GM23338 (cell line): ENCODE data around the gene SIRT2.

Experiments used
- CREB1 ChIP-seq: fragments of 250-450 bp; sonication (Bioruptor Pico); IDR thresholded peaks from 2 replicates; pipeline ENCODE4 v1.5.0; 2020; ENCODE audit warnings: low read depth, mild to moderate bottlenecking, moderate library complexity
- CTCF ChIP-seq, 2 experiments: fragments of 200-600 bp in 1 of 2; sonication (generic) in 1 of 2; conservative IDR thresholded peaks; 2 replicates each; pipeline versions ENCODE4 v1.5.1 to v1.6.1; 2016 to 2017; ENCODE audit warnings: antibody characterized with exemption in 2 of 2, low read depth in 2 of 2, mild to moderate bottlenecking in 2 of 2, moderate library complexity in 1 of 2
- EZH2 ChIP-seq: fragments of 200-600 bp; sonication (generic); IDR thresholded peaks from one replicate; pipeline ENCODE4 v1.8.0; 2017; ENCODE audit warnings: antibody characterized with exemption, mild to moderate bottlenecking, low read depth; ENCODE audit not compliant: unreplicated experiment
- EZH2phosphoT487 ChIP-seq: fragments of 200-600 bp; sonication (generic); IDR thresholded peaks from one replicate; pipeline ENCODE4 v1.8.1; 2018; ENCODE audit warnings: antibody characterized with exemption; ENCODE audit not compliant: unreplicated experiment
- JUNB ChIP-seq: IDR thresholded peaks from one replicate; pipeline ENCODE4 v1.6.1; 2016; ENCODE audit warnings: antibody characterized with exemption; ENCODE audit not compliant: unreplicated experiment
- NANOG ChIP-seq: IDR thresholded peaks from 2 replicates; pipeline ENCODE4 v1.6.1; 2016; ENCODE audit warnings: antibody characterized with exemption, borderline replicate concordance
- POLR2AphosphoS5 ChIP-seq: IDR thresholded peaks from 2 replicates; pipeline ENCODE4 v1.6.1; 2016; ENCODE audit warnings: antibody characterized with exemption, low read depth
- REST ChIP-seq: IDR thresholded peaks from one replicate; pipeline ENCODE4 v1.6.1; 2018; ENCODE audit warnings: antibody characterized with exemption; ENCODE audit not compliant: unreplicated experiment
- STAT1 ChIP-seq: IDR thresholded peaks from one replicate; pipeline ENCODE4 v1.6.1; 2016; ENCODE audit warnings: antibody characterized with exemption; ENCODE audit not compliant: unreplicated experiment
- ZNF114 ChIP-seq: fragments of 250-450 bp; sonication (Bioruptor Pico); IDR thresholded peaks from 2 replicates; pipeline ENCODE4 v1.5.0; 2020; ENCODE audit warnings: mild to moderate bottlenecking, moderate library complexity

GRCh38 chr19:38834590-38834989, 64.8 kb downstream of the SIRT2 start:
- no peak for TF ChIP-seq JUNB
- TF ChIP-seq POLR2AphosphoS5 = no peak
- no peak for TF ChIP-seq CTCF (conservative IDR thresholded peaks at IDR 0.05; ENCODE audit: low read depth in 2 of 2)
- no peak for TF ChIP-seq NANOG
- no peak for TF ChIP-seq REST
- no peak for TF ChIP-seq EZH2
- TF ChIP-seq ZNF114 = no peak
- TF ChIP-seq STAT1 = no peak
- TF ChIP-seq EZH2phosphoT487 = no peak
- no peak for TF ChIP-seq CREB1
